ENCODE results near the gene PSORS1C2.

- TF ChIP-seq, protein P1, sequence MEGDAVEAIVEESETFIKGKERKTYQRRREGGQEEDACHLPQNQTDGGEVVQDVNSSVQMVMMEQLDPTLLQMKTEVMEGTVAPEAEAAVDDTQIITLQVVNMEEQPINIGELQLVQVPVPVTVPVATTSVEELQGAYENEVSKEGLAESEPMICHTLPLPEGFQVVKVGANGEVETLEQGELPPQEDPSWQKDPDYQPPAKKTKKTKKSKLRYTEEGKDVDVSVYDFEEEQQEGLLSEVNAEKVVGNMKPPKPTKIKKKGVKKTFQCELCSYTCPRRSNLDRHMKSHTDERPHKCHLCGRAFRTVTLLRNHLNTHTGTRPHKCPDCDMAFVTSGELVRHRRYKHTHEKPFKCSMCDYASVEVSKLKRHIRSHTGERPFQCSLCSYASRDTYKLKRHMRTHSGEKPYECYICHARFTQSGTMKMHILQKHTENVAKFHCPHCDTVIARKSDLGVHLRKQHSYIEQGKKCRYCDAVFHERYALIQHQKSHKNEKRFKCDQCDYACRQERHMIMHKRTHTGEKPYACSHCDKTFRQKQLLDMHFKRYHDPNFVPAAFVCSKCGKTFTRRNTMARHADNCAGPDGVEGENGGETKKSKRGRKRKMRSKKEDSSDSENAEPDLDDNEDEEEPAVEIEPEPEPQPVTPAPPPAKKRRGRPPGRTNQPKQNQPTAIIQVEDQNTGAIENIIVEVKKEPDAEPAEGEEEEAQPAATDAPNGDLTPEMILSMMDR (conservative IDR thresholded peaks at IDR 0.05; ENCODE audit: low read length): no peak
- no peak for TF ChIP-seq EZH2phosphoT487 (IDR thresholded peaks at IDR 0.05; ENCODE audit: borderline replicate concordance, low read depth, low read length)
Observed at GRCh38 chr6:31170600-31170881, 31.7 kb upstream of the PSORS1C2 start, which contains the start of gene POU5F1.

Measured in OCI-LY7 (cell line).